ENCODE results near the gene CXCR1.

DNA sequence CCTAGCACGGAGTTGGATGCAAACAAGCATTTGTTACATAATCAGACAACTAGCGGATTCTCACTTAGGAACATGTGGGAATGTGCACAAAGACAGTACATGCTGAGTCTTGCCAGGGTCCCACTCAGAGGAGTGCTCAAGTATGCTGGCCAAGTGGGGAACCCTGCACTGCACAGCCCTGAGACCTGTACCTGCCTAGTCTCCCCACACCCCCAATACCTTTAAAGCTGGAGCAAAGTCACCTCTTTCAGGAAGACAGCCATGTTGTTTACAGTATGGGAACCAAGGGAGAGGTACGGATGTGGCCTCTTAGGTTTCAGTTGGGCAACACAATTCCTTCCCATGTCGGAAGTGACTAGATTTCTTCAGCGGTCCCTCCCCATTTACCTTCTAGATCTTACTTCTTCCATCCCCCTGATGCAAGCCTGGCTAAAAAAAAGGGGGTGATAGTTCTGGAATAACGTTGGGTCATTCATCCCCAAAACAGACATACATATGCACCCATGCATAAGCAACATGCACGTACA is 10.7 kb downstream of the CXCR1 start:
- TF ChIP-seq CTCF (conservative IDR thresholded peaks at IDR 0.05; ENCODE audit: low read depth, low read length), result no peak
- TF ChIP-seq EZH2 (IDR thresholded peaks at IDR 0.05; ENCODE audit: borderline replicate concordance, low read depth, low read length, poor library complexity, severe bottlenecking), result no peak
